Left lung (tissue), 10 donors: ENCODE measurements around the gene RFX4. TPM values are rescaled to one million over a fixed set of nuclear protein-coding genes. Genes with fewer than 3 reads are reported as not detected.
A peak's percentile ranks its signal among the peaks of the same experiment; 100 is the strongest.

Experiments used
- ATAC-seq: fragments of 200-7000 bp; cut with Tn5 transposase; one replicate; pipeline ENCODE4 v1.9.1; 2020; ENCODE audit warnings: moderate library complexity
- DNase-seq, 4 donors: peaks; one replicate each; pipeline ENCODE4 v3.0.0-alpha.2; 2013 to 2020
- H3K27ac ChIP-seq, 2 donors: fragments of 200-600 bp; sonication (generic) in 1 of 2; one replicate each; pipeline versions ENCODE4 v1.5.0 to v1.8.0; 2020 to 2021
- H3K27me3 ChIP-seq, 2 donors: fragments of 200-600 bp; sonication (generic) in 1 of 2; one replicate each; pipeline versions ENCODE4 v1.5.0 to v1.8.0; 2020 to 2021
- H3K36me3 ChIP-seq, 2 donors: fragments of 200-600 bp; sonication (generic) in 1 of 2; one replicate each; pipeline versions ENCODE4 v1.5.0 to v1.8.0; 2020 to 2021
- H3K4me1 ChIP-seq, 2 donors: fragments of 200-600 bp; one replicate each; pipeline ENCODE4 v1.8.0; 2021
- H3K4me3 ChIP-seq, 2 donors: fragments of 200-600 bp; sonication (generic) in 1 of 2; one replicate each; pipeline versions ENCODE4 v1.5.0 to v1.8.0; 2020 to 2021; ENCODE audit warnings: mild to moderate bottlenecking in 1 of 2
- H3K9me3 ChIP-seq, 2 donors: fragments of 200-600 bp; sonication (generic) in 1 of 2; one replicate each; pipeline versions ENCODE4 v1.5.0 to v1.8.0; 2020 to 2021
- intact Hi-C, 2 donors: fragments of 100-400 bp; cut with DNase I; formaldehyde crosslinking; loops; one replicate each; pipeline versions ENCODE4 v1.11.2 to v1.14.2; 2022
- polyA plus RNA-seq, 6 donors: library from polyadenylated mRNA; unstranded; fragments of 120-200 nt; gene quantifications; one replicate each; pipeline ENCODE4 v1.2.1, GENCODE V29; 2013; ENCODE audit not compliant: insufficient read length in 6 of 6
- total RNA-seq, 2 donors: library from RNA; stranded (reverse); fragmentation: NEBNext Ultra II Directional; extraction: Animal tissue kit (Norgen Biotek cat#: 25700); gene quantifications; one replicate each; pipeline ENCODE4 v1.2.1, GENCODE V29; 2021
- TF ChIP-seq, protein P1 (sequence below), 2 donors: fragments of 200-600 bp; sonication (generic) in 1 of 2; IDR thresholded peaks; one replicate each; pipeline versions ENCODE4 v1.5.0 to v1.8.0; 2021; ENCODE audit warnings: antibody characterized with exemption in 2 of 2
- donor health status: DM: no; HTN: yes; CAD: no.
- donor health status: DM: no; HTN: no; CAD: no.

RFX4 gene
- total and polyA plus RNA-seq, 8 donors = 0.09 TPM; not detected in 7

DNA sequence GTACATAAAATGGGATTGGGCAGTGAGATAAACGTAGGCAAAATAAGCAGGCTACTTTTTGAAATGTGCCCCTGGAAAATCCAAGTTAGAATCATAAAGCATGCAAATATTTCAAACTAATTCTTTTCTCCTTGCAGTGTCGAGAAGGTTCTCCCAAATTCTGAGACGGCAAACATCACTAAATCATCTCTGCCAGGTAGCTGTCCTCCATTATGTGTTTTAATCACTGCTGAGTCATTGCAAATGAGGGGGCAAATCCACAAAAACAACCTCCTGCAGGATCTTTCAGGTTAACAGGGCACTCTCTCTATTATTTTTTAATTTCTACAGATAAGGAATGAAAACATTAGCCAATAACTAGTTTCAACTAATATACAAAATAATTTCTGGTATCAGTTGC is 128.5 kb downstream of the RFX4 start:
- Histone ChIP-seq H3K4me3 (no peak overlapping the region), H3K36me3 (no peaks in the 10 kb centered on the region), H3K9me3 (no peaks in the 10 kb centered on the region), H3K4me1 (no peaks in the 10 kb centered on the region), H3K27me3 (peaks cover 0 to 12% of the 10 kb centered on the region in 2 donors), H3K27ac (no peak overlapping the region)
- DNase-seq = no peak
- intact Hi-C loops = no loop called here
- ATAC-seq = no peak
- TF ChIP-seq, protein P1, sequence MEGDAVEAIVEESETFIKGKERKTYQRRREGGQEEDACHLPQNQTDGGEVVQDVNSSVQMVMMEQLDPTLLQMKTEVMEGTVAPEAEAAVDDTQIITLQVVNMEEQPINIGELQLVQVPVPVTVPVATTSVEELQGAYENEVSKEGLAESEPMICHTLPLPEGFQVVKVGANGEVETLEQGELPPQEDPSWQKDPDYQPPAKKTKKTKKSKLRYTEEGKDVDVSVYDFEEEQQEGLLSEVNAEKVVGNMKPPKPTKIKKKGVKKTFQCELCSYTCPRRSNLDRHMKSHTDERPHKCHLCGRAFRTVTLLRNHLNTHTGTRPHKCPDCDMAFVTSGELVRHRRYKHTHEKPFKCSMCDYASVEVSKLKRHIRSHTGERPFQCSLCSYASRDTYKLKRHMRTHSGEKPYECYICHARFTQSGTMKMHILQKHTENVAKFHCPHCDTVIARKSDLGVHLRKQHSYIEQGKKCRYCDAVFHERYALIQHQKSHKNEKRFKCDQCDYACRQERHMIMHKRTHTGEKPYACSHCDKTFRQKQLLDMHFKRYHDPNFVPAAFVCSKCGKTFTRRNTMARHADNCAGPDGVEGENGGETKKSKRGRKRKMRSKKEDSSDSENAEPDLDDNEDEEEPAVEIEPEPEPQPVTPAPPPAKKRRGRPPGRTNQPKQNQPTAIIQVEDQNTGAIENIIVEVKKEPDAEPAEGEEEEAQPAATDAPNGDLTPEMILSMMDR (IDR thresholded peaks at IDR 0.05) = no peak

DNA sequence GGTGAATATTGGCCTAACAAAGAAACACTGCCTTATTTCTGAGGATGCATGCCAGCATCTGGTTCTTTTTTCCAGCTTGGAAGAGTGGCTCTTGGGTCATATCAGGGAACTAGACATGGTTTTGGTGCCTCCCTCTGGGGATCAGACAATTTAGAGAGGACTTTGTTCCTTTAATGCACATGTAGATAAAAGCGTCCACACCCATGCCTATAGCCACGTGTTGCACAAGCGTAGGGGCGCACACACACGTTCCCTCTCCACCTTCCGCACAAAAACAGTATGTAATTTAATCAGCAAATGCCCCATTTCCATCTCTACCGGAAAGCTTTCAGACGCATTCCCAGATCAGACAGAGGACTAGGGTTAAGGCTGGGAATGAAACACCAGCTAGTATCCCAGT is 130.0 kb downstream of the RFX4 start:
- no peak overlapping the region for H3K4me3 ChIP-seq
- no peaks in the 10 kb centered on the region for H3K36me3 ChIP-seq
- H3K27me3 ChIP-seq = peaks cover 0 to 13% of the 10 kb centered on the region in 2 donors
- no peaks in the 10 kb centered on the region for H3K4me1 ChIP-seq
- no peaks in the 10 kb centered on the region for H3K9me3 ChIP-seq
- DNase-seq (no peak), ATAC-seq (no peak)
- intact Hi-C loops = no loop called here
- TF ChIP-seq, protein P1 (IDR thresholded peaks at IDR 0.05) = no peak
- H3K27ac ChIP-seq = no peak overlapping the region

DNA sequence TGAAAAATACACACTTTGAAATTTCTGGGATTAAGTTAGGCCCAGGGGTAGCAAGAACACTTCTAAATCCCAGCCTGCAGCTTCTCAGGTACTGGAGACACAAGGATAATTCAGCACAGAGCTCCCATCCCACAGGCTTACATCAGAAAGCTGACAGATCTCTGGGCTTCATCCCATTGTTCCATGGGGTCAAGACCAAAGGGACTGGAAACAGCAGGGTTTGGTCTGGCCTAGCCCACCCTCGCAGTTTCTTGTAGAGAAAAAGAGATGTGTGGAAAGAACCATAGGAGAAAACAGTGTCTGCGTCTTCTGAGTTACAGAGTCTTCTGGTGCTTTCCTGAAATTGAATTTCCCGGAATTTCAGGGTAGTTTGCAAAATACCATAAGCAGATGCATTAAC is 132.1 kb downstream of the RFX4 start:
- no peaks in the 10 kb centered on the region for H3K4me1 ChIP-seq
- H3K9me3 ChIP-seq = no peaks in the 10 kb centered on the region
- intact Hi-C loops = no loop called here
- no peak overlapping the region for H3K4me3 ChIP-seq
- TF ChIP-seq, protein P1 (IDR thresholded peaks at IDR 0.05) = no peak
- no peak overlapping the region for H3K27ac ChIP-seq
- DNase-seq (no peak), ATAC-seq (no peak)
- H3K36me3 ChIP-seq = no peaks in the 10 kb centered on the region
- H3K27me3 ChIP-seq = peaks cover 0 to 13% of the 10 kb centered on the region in 2 donors

DNA sequence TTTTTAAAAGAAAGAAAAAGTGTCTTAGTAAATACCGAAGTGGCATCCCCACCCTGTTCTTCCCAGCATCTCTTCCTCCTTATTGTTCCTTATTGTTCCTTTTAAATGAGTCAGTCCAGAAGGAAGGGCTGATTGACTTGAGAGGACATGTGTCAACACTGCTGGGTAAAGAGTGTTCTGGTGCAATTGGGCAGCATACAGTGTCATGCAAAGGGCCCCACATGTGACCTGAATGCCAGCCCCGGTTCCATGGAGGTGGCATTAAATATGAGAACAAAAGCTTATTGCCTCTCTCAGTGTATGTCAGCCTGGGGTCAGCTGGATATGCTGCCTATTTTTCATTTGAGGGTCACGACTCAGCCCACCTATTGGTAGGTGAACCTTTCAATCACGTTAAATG is 132.8 kb downstream of the RFX4 start:
- DNase-seq = no peak

DNA sequence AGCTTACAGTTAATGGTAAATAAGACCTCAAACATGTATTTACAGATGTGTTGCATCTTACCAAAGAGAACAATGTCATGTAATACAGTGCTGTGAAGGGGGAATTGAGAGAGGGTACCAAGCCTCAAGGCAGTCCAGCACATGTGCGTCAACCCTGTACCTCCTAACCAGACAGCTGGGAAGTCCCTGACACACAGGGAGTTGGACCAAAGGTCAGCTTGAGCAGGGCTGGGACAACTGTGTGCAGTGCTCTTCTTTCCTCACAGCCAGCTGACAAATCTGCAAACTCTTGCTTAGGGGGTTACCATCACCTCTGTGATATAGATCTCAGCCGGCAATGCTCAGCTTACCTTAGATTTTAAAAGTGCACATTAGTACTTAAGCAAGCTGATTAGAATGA is 134.9 kb downstream of the RFX4 start:
- no peak for DNase-seq
- Histone ChIP-seq H3K27me3 (peaks cover 0 to 4% of the 10 kb centered on the region in 2 donors), H3K27ac (no peak overlapping the region), H3K4me3 (no peak overlapping the region), H3K9me3 (no peaks in the 10 kb centered on the region), H3K36me3 (no peaks in the 10 kb centered on the region), H3K4me1 (no peaks in the 10 kb centered on the region)
- ATAC-seq = no peak
- intact Hi-C loops = no loop called here
- TF ChIP-seq, protein P1 (IDR thresholded peaks at IDR 0.05) = no peak

More for the DNA sequence above, 132.8 kb downstream of the RFX4 start:
- Histone ChIP-seq H3K4me1 (no peaks in the 10 kb centered on the region), H3K27ac (no peak overlapping the region), H3K36me3 (no peaks in the 10 kb centered on the region), H3K27me3 (peaks cover 0 to 8% of the 10 kb centered on the region in 2 donors), H3K4me3 (no peak overlapping the region), H3K9me3 (no peaks in the 10 kb centered on the region)
- intact Hi-C loops = no loop called here
- ATAC-seq = peak; percentile 60
- TF ChIP-seq, protein P1 (IDR thresholded peaks at IDR 0.05) = no peak
